Activated CD8-positive, alpha-beta memory T cell treated with anti-CD3 and anti-CD28 coated beads, Interleukin-2, amount 50 U/mL, for 24 hours (primary cell): Measurements from ENCODE around the gene LRRC8C.

Experiments
- DNase-seq: peaks from one replicate; pipeline ENCODE4 v3.0.0-alpha.2; 2020; ENCODE audit errors: extremely low read depth

Gene LRRC8C

DNA sequence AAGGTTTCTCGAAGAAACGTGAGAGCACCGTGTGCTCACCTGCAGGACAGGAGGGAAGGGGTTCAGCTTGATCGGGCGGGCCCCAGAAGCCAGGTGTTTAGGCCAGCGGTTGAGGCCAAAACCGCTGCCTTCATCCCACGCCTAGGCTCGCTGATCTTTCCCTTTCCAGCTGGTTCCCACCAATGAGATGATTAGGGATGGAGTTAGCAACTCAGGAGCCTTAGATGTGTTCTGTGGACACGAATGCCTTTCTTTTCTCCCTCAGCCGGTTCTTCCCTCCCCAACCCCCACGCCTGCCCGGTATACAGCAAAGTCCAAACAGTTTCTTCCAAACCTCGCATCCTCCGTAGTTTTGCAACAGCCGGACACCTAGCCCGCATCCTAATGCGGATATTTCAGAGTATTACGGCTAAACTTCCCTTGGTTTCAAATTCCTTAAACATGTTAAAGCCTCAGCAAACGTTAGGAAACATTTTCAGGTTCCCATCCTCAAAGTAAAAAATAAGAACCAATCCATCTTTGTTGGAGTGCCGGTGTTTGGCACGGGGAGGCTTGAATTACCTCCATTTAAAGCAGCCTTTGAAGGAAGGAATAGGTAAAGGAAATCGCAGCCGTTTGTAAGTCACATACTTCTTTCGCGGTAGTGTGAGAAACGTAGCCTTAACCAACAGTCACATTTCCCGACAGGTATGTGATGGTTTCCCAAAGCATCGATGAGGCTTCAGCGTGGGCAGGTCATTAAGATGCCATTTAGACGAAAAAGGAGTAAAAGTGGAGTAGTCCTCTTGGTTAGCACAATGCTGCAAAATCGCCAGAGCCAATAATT, 1.1 kb downstream of the LRRC8C start:
- no peak for DNase-seq

- DNase-seq = no peak
Measured at GRCh38 chr1:89635825-89636815, 3.2 kb downstream of the LRRC8C start.

- no peak for DNase-seq
Measured at GRCh38 chr1:89637496-89637895, 4.6 kb downstream of the LRRC8C start.

DNA sequence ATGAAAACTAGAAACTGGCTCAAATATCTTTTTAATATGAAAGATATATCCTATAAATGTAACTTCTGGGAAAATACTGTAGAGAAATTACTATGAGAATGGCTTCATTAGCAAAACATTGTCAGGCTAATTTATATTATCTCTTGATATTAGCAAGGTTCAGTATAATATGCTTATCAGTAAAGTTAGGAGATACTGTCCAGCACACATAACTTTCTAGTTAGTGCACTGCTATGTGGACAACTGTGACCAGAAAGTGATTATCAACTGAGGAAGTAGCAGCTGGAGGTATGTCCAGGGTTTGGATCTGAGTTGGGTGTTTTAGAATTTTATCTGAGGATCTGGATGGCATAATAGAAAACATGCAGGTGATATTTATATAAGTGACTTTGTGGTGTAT, 7.5 kb downstream of the LRRC8C start:
- no peak for DNase-seq

DNA sequence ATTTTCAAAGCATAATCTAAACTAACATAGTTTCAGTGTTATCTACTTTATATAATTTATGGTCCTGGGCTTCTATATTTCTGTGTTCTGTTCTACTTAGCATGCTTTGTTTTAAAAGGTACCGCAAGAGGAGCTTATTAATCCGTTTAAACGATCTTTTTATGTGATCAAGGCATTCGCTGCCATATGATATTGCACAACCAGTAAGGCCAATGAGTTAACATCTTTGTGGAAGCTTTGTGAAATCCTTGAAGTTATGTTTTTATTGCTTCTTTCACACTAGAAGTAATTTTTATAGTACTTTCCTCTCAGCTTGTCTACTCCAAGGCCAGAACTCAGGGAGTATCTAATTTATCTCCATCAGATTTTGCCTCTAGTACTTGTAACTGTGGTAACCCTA, 8.9 kb downstream of the LRRC8C start:
- DNase-seq = no peak

- no peak for DNase-seq
Measured at GRCh38 chr1:89643577-89643976, 10.7 kb downstream of the LRRC8C start.

GRCh38 chr1:89644119-89644814, 11.3 kb downstream of the LRRC8C start:
- no peak for DNase-seq

DNA sequence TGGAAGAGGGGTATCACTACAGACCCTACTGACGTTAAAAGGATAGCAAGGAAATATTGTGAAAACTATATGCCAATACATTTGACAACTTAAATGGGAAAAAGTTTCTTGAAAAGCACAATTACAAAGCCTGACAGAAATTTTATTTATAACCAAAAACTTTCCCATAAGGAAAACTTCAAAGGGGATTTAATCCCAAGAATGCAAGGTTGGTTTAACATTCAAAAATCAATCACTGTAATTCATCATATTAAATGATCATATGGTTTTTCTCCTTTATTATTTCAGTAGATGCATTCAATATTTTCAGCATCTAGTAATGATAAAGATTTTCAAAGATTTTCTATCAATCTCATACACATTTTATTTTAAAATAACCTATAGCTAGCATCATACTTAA, 13.3 kb downstream of the LRRC8C start:
- DNase-seq = no peak

DNA sequence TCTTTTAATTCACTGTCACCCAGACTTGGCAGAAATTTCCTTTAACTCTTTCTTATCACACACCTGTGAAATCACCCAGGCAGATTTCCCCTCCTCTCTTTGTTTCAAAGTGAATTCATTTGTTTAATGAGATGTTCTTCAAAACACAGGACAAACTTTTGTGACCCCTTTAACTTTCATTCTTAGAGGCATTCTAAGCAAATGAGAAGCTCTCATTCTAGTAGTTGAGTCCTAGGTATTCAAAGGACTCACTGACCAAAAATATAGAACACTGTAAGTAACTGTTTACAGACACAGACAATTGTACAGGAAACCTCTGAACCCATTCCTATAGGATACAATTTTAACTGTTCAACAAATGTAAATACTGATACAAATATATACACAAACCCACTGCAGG, 16.9 kb downstream of the LRRC8C start:
- no peak for DNase-seq

- no peak for DNase-seq
Measured at GRCh38 chr1:89652373-89652772, 19.5 kb downstream of the LRRC8C start.

DNA sequence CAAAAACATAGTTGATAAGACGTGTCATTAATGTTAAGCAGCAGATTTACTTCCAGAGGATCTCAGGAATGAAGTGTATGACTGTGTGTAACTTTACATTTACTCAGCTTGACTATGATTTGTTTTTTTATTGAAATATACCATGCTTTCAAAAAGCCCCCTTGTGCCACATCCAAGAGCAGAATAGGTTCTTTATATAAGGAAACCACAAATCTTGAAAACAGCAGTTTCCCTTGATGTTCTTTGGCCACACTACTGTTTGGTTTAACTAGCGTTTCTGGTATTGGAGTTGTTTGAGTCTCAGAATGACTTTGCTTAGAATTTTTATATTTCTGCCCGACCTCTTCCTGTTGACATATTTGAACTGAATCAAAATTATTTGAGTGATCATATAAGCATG, 25.0 kb downstream of the LRRC8C start:
- DNase-seq = no peak

GRCh38 chr1:89659322-89660081, 26.6 kb downstream of the LRRC8C start:
- no peak for DNase-seq

DNA sequence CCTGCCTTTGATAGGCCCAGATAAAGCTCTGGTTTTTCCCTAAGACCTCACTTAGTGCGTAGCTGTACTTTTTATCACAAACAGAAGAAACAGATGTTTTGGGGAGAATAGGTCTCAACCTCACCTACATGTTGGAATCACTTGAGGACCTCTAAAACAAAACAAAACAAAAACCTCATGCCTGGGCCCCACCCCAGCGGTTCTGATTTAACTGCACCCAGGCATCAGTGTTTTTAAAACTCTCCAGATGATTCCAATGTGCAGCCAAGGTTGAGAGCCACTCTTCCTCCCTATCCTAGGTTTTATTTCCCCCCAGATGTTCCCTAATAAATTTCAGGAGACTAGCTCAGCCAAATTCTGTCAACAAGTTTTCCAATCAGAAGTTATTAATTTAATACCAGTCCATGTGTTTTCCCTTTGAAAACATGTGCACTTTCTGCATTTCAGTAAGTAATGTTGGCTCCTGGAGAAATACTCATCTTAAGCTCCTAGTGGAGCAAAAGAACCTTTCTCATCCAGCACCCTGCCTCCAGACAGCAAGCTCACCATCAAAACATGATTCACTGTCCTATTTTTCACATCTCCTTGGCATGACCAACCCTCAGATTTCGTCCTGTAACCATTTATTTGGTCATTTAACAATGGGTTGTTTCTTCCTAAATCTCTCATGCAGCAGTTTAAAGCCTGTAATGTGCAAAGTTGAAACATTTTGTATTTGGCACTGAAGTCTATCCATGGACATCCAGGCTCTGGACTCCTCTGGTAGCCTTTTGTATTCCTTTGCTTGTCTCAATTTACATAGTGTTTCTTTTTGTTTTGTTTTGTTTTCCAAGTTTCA, 27.5 kb downstream of the LRRC8C start:
- no peak for DNase-seq

DNA sequence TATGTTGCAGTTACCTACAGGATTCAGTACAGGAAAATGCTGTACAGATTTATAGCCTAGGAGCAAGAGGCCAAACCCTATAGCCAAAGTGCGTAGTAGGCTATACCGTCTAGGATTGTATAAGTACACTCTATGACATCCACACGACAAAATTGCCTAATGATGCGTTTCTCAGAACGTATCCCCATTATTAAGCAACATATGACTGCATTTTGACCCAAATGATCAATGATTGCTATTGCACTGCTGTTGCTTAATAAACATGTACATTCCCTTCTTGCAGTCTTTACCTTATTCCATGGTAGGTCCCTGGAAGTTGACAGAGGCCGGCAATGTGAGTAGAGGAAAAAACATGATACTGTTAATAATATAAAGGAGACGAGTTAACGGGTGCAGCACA, 33.0 kb downstream of the LRRC8C start:
- DNase-seq = no peak

DNA sequence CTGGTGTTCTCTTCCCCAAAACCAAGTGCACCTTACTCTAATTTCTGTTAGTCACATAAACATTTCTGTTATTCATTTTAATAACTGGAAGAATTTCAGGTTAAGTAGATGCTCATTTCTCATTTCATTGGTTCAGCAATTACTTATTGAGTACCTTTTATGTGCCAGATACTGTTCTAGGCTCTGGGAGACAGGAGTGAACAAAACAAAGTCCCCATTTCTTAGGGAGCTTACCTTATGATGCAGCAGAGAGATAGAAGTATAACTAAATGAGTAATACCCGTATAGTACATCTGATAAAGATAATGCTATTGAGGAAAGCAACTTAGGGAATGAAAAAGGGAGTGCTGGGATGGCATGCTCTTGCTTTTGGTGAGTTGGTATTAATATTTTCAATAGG, 33.7 kb downstream of the LRRC8C start:
- no peak for DNase-seq

DNA sequence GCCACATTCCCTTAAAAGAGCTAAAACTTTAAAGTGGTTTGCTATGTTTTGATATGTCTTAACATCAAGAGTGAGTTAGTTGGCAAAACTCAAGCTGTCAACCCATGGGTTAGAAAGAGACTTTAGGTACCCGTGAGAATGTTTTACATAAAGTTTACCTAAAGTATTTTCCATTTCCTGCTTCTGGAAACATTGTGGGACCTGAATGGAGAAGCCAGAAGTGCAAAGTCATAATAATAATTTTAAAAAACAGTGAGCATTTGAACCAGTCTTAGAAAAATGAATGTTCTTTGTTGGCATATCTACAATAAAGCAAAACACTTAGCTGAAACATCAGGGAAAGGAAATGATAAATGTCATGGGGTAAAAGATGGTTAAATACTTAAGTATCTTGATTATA, 34.8 kb downstream of the LRRC8C start:
- no peak for DNase-seq

- DNase-seq = no peak
Measured at GRCh38 chr1:89668961-89669360, 36.0 kb downstream of the LRRC8C start.

DNA sequence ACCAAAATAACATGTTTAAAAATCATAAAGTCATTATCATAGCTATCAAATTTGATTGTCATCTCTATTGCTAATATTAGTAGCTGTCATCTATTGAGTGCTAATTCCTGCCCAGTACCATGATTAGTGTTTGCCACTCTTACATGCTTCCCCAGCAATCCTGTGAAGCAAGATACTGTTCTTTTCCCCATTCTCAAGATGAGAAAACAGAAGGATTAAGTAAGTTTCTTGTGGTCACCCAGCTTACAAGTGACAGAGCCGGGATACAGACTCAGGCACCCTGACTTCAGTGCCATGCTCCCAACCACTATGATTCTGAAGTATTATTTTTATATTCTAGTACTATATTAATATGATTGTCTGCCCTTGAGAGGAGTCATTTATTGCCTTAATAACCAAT, 36.5 kb downstream of the LRRC8C start:
- DNase-seq = no peak

GRCh38 chr1:89670163-89670562, 37.2 kb downstream of the LRRC8C start:
- DNase-seq = no peak

DNA sequence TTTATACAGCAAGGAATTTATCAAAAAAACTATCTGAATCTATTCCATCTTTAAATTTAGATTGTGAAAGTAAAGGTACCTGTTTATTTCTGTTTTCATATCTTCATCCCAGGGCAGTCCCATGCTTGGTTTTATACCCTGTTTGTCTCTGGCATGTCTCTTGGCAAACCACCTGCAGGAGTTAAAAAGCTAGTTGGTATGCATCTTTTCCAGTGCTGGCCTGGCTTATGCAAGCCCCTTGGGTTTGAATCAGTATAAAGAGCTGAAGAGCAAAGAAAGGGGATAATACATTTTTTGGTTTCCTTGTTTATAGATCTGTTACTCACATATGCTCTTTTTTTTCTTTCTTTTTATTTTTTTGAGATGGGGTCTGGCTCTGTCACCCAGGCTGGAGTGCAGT, 37.8 kb downstream of the LRRC8C start:
- DNase-seq = no peak
